GM21528 (cell line): ENCODE data around the gene MUC3A.

Experiments used
- ATAC-seq: cut with Tn5 transposase; IDR thresholded peaks from one replicate; pipeline ENCODE4 v1.9.1; 2021; ENCODE audit warnings: mild to moderate bottlenecking, moderate library complexity; ENCODE audit not compliant: unreplicated experiment, low FRiP score

The MUC3A gene

DNA sequence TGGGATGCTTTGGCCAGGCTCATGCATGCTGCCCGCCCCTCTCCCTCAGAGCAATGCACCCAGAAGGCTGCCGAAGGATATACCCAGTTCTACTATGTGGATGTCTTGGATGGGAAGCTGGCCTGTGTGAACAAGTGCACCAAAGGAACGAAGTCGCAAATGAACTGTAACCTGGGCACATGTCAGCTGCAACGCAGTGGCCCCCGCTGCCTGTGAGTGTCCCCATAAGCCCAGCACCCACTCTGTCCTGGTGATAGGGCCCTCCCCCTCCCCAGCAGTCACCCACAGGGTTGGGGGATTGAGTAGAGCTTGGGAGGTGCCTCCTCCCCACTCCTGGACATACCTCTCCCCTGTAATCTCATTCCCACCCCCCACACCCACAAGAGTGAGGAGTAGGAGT lies 63.6 kb downstream of the MUC3A start:
- ATAC-seq = no peak

GRCh38 chr7:101015626-101016025 lies 66.3 kb downstream of the MUC3A start:
- ATAC-seq = no peak

GRCh38 chr7:101017064-101017777 lies 67.9 kb downstream of the MUC3A start:
- peak; percentile 71 for ATAC-seq
